ENCODE measurements around the gene LMAN2L.
A peak's percentile ranks its signal among the peaks of the same experiment; 100 is the strongest.

Gene LMAN2L, protein sequence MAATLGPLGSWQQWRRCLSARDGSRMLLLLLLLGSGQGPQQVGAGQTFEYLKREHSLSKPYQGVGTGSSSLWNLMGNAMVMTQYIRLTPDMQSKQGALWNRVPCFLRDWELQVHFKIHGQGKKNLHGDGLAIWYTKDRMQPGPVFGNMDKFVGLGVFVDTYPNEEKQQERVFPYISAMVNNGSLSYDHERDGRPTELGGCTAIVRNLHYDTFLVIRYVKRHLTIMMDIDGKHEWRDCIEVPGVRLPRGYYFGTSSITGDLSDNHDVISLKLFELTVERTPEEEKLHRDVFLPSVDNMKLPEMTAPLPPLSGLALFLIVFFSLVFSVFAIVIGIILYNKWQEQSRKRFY

DNA sequence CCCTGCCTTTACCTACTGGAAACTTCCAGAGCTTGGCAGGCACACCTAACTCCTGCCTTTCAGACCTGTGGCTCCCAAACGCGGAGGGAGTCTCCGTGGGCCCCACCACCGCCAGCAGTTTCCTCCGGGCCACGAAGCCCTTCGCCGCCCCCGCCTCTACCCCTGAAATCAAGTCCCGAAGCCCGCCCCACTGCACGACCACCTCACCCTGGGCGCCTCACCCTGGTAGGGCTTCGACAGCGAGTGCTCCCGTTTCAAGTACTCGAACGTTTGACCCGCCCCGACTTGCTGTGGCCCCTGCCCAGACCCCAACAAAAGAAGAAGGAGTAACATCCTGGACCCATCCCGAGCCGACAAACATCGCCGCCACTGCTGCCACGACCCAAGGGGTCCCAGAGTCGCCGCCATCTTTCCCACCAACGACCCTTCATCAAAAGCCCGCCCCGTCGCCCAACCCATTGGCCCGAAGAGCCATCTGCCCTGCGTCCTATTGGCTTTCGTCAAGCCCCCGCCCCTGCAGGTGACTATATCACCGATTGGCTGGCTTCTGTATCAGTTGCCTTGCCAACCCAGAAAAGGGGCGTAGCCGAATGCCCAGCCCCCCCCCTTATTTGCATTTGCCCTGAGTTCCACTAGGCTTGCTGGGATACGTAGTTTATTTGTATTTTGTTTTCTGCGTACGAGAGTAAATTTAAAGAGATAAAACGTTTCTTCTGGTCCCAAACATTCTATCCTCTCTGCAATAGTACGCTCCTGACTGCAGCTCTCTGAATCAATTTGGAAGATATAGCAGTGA, at the start of gene LMAN2L:
LMAN2L (minus strand) TSS at position 432 of the 796 bp plus-strand sequence; CDS start at position 408, 24 bp downstream.
- peak; percentile 97 for DNase-seq

DNA sequence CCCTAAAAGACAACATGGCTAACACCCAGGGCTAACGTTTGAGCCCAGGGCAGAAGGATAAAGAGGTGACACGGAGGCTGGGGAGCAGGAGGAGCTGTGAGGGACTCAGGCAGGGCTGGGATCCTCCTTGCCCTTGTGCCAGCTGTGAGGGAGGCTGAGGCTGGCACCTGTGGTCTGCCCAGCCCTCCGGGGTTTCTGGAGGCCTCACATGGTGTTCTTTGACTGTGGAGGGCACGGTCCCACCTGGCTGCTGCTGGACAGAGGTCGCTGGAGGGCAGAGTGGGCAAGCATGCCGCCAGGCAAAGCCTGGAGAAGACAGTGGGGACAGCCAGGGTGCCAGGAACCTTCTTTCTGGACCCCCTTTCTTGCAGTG, 49.4 kb upstream of the LMAN2L start:
- no peak for DNase-seq

DNA sequence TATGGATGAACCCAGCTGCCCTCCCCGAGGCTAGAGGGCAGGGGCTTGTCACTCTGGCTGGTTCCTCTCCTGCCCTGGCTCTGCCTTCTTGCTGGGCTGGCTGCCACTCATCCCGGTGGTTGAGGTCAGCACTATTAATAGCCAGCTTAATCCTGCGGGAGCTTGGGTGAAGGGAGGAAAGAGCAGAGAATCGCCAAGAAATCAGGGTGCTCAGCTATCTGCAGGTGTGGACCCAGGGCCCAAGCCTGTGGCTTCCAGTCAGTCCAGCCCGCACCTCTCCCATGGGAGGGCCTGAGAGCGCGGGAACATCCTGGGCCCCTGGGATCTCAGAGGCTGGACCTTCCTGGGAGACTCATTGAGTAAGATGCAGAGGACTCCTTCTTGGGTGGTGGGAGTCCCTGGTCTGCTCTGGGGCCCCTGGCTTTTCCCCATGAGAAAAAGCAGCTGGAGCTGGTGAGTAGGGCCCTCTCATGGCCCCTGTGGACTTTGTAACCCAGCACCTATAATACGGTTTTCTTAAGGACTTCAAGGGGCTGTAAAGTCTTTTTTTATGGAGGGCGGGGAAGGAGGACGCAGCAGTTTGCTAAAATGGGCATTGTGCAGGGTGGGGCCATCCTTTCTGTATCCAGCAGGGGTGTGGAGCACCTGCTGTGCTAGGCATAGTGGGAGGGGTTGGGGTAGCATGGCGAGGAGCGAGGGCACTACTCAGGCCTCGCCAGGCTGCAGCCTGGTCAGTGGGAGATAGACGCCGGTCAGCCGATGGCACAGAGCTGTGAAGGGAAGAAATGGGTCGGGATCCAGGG, 48.8 kb upstream of the LMAN2L start:
- no peak for DNase-seq

DNA sequence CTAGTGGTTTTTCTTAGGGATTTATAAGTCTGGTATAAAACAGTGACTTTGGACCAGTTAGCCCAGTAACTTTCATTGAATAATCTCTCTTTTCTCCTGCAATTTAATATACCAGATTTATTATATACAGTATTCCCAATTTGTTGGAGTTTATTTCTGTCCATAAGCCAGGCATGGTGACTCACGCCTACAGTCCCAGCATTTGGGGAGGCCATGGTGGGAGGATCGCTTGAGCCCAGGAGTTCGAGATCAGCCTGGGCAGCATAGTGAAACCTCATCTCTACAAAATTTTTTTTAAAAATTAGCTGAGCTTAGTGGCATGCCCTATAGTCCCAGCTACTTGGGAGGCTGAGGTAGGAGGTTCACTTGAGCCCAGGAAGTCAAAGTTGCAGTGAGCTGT, 47.5 kb upstream of the LMAN2L start:
- no peak for DNase-seq

DNA sequence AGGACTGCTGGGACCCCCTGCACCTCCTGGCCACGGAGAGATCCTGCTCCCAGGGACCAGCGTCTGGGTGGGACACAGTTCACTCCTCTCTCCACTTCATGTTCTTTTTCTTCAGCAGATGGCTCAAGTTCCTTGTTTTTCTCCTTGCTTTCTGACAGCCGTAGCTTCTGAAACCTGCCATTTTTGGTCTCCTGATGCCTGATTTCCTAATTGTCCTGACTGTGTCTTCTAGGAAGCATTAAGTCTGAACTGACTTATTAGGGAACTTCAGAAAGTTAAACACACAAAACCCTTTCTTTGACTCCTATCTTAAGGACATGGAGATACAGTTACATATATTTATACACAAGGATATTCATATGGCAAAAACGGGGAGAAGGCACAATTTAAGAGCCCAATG, 43.5 kb upstream of the LMAN2L start:
- DNase-seq, result no peak

DNA sequence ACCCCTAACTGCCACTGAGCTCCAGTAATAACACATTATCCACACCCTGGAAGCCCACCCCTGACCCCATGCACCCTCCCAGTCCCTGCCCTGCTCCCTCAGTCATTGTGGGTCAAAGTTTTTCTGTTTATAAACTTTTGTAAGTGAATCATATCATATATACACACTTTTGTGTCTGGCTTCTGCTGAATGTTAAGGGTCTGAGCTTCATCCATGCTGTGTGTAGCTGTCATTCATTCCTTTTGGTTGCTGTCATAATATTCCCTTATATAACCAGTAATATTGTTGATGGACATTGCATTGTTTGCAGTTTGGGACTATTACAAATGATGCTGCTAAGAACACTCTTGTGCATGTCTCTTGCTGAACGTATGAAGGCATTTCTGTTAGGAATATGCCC, 35.3 kb upstream of the LMAN2L start:
- DNase-seq, result no peak

DNA sequence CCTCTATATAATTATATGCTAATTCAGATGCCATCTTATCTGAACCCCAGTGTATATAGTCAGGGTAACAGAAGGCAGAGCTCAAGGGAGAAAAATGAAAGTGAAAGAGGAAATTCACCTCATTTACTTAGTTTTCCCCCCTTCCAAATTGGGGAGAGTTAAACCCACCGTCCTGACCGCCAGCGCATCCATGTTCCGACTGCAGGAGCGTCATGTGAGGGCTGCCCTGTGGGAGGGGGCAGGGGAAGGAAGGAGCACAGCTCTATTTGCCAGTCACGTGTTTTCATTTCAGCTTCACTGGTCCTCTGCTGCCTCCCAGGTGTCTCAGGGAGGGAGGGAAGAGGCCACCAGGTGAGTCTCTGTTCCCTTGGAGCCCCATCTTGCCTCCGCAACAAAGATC, 34.1 kb upstream of the LMAN2L start:
- DNase-seq, result no peak

DNA sequence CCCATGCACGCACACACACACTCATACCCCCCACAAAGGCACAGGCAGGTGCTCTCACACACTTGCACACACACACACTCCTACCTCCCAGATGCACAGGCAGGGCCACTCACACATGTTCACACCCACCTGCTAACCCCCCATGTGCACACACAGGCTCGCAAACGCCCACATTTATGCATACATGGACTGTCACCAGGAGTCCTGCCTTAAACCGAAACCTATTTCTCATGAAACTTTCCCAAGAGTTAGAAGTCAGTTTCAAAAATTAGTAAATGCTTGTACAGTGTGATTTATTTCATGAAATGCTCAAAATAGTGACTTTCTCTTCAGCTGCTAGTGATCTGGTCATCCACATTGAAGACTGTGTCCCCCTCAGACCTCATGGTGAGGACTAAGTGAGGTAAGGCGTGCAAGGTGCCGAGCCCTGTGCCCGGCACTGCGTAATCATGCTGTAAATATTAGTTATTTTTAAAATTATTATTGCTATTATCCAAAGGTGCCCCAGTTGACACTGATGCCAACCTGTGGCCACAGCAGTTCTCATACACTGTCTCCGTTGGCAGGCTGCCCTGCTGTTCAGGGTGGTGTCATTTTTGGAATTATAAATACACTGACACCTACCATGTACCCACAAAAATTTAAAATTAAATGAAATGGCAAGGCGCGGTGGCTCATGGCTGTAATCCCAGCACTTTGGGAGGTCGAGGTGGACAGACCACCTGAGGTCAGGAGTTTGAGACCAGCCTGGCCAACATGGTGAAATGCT, 33.2 kb upstream of the LMAN2L start:
- no peak for DNase-seq

DNA sequence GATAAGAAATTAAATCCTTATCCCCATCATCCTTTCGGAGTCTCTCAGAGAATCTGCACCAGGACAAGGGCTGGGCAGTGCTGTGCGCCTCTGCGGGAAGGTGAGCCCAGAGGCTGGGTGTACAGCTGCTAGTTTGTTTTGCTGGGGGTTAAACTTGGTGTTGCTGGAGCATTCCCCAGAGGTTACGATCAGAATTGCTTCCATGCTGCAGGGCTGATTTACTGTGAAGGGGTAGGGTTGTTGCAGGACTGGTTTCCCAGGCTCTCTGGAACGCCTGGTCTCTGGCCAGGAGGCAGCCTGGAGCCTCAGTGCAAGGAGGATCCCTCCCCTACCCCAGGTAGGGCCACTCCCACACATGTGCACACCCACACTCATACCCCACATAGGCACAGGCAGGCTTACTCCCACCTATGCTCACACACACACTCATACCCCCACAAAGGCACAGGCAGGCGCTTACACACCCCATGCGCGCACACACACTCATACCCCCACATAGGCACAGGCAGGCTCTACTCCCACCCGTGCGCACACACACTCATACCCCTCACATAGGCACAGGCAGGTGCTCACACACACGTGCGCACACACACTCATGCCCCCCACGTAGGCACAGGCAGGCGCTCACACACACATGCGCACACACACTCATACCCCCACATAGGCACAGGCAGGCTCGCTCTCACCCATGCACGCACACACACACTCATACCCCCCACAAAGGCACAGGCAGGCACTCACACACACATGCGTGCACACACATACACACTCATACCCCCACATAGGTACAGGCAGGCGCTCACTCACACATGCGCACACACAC, 32.1 kb upstream of the LMAN2L start:
- no peak for DNase-seq

DNA sequence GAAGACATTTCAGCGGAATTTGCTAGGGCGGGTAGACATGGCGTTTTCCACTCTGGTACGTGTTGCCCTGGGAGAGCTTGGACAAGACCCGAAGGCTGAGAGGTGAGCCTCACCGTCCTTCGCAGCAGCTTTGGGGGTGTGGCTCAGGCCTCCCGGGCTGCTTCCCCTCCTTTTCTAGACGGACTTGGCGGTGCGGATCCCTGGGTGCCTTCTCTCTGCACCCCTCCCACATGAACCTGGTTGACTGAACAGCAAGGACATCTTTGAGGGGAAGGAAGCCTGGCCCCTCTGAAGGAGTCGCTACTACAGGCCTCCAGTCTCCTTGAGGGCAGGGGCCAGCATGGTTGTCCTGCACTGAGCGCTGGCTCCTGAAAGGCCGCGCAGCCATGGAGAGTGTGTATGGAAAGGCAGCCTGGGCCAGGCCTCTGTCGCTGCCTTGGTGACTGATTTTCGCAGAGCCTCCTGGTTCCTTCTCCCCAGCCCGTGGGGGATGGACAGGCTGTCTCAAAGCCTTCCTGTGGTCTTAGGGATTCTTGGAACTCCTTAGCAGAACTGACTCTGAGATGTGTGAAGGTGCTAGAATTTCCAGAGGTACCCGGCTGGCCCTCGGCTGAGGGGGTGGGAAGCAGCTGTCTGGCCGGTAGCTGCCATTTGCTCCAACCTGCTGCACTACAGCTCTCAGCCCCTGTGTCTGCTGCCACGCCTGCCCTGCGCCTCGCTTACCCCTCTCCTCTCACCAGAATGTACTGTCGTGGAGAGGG, 30.8 kb upstream of the LMAN2L start:
- DNase-seq, result no peak

DNA sequence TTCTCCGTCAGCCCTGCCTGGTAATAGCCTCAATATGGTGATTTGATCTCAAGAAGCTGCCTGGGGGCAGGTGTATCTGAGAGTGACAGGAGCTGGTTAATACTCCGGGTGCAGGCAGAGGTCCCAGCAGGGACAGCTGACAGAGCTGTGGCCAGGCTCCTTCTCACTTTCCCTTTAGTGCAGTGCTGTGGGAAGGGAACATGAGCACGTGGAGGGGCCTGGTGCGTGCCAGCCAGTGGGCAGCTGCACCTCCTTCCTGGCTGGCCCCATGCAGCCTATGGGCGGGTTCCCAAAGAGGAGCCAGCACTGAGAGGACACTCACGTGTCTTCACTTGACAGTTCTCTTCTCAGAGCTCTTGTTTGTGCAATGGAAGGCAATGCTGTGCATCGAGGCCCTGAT, 29.9 kb upstream of the LMAN2L start:
- DNase-seq, result no peak

DNA sequence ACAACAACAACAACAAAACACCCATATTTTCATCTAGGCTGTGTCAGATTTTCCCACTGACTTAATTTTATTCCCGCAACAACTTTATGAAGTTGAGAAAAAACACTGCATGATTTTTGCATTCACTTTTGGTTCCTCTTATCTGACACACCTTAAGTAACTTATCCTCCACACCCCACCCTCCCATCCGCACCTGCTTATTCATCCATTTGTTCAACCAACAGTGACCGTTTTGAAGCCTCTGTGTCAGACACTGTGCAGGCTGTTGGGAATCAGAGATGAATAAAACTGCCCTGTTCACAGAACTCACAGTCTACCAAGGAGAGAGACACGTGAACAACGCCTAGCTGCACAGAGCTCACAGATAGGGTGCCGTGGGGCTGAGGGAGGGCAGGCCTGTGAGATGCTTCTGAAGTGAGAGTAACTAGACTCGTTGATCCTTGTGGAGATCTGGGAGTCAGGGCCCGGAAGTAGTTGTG, 28.3 kb upstream of the LMAN2L start:
- no peak for DNase-seq

DNA sequence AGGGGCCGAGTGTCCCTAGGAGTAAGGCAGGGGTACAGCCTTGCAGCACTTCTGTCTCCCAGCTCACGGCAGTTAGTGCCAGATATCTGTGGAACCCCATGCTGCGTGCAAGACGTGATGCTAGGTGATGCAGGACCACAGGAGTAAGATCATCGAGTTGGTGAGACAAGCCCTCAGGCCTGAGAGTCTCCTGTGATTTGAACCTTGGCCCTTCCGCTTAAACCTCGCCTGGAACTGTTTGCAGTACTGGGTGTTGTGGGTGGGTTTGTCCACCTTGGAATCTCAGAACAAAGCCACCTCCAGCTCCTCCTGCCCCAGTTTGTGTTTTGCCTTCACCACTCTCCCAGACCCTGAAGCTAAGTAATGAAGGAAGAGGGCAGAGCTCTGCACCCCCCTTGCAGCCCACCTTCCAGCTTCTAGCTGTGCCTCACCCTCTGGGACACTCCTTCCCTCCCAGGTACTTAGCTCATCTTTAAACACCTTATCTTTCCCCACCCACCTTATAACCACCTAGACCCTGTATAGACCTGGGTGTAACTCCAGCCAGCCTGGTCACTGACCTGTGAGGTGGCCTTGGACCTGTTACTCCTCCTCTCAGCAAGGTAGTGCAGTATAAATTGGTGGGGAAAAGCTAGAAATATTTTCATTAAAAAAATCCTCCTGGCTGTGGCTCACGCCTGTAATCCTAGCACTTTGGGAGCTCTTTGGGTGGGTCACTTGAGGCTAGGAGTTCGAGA, 27.4 kb upstream of the LMAN2L start:
- DNase-seq, result no peak

DNA sequence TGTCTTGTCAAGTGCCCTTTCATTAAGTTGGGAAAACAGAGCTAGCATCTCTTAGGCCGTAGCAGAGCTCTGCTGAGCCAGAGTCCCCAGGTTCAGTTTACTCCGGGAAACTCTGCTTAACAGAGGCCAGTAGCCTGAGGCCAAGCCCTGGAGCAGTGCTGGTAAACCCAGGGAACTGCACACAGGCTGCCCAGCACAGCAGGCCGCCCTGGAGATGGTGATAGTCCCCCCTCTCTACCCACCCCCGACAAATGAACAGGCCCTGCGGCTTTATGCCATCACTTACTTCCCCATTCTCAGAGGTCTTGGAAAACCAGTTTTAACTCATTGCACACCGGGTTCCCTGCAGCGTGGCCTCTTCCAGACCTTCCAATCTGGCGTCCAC, 24.4 kb upstream of the LMAN2L start:
- DNase-seq, result no peak

DNA sequence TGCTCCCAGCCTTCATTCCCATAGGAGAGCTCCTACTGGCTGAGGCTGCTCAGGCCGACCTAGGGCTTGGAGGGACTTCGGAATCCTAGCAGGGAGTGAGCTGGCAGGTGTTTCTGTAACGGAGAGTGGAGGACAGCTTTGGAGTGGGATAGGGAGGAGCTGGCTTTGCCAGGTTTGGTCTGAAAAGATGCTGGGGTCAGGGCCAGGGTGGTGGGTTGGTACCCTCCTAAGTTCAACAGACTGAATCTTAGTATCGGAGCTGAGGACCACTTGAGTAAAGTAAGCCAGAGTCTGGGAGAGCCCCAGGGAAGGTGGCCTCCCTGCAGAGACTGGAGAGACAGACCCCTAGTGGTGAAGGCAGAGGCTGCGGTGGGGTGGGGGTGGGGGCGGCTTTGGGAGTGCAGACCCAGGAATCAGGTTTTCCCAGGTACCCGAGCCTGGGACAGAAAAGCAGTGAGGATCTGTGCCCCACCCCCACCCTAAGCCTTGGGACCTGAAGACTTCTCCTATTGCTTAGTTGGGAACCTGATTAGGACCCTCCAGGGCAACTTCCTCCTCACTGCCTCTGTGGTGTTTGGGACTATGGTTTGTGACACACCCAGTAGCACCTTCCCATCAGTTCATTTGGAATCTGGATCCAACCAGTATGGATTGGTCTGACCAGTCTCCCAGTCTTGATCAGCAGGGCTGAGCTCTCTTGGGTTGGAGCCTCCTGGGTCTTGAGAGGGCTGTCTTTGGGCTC, 23.8 kb upstream of the LMAN2L start:
- DNase-seq, result no peak

DNA sequence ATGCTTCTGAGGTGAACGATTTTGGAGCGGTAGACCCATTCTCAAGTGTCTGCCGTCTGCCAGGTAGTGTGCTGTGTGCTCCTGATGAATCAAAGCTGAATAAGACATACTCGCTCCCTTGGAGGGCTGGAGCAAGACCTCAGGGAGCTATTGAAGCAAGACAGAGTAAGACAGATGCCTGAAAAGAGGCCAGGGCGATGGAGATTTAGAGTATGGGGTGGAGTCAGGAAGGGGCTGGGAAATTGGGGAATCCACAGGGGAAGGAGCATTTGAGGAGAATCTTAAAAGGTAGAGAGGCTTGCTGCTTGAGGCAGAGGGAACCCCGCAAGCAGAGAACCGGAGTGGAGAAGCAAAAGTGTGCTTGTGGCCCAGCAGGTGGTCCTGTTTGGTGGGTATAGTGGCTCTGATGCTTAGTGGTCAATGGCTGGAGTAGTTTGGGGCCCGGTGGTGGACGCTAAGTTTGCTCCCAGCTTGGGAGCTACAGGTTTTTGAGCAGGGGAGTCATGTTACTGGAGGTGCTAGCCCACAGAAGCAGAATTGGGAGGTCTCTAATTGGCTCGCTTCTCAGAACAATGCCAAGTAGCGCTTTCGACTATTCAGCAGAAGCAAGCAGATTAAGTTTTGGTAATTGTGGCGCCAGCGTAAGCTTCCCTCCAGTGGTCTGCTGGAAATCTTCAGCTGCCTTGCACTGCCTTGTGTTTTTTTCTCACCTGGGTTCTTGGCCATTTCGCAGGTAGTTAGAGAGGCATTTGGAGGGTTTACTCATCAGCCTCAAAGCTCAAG, 22.9 kb upstream of the LMAN2L start:
- no peak for DNase-seq

DNA sequence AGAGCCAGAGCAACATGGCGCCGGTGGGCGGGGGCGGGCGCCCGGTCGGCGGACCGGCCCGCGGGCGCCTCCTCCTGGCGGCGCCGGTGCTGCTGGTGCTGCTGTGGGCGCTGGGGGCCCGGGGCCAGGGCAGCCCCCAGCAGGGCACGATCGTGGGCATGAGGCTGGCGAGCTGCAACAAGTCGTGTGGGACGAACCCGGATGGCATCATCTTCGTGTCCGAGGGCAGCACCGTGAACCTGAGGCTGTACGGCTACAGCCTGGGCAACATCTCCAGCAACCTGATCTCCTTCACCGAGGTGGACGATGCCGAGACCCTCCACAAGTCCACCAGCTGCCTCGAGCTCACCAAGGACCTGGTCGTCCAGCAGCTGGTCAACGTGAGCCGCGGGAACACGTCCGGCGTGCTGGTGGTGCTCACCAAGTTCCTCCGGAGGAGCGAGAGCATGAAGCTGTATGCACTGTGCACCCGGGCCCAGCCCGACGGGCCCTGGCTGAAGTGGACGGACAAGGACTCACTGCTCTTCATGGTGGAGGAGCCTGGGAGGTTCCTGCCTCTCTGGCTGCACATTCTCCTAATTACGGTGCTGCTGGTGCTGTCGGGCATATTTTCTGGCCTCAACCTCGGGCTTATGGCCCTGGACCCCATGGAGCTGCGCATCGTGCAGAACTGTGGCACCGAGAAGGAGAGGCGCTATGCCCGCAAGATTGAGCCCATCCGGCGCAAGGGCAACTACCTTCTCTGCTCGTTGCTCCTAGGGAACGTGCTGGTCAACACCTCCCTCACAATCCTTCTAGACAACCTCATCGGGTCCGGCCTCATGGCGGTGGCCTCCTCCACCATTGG, 21.3 kb upstream of the LMAN2L start:
- no peak for DNase-seq
